Esophagus squamous epithelium (tissue), 4 donors: Measurements from ENCODE around the gene FGD2.
A peak's percentile ranks its signal among the peaks of the same experiment; 100 is the strongest.

ENCODE experiments used
- CTCF ChIP-seq, 6 experiments: fragments of 450-650 bp in 4 of 6; fragments of 200-600 bp in 2 of 6; sonication (generic) in 2 of 6; IDR thresholded peaks; one replicate each; pipeline ENCODE4 v1.5.1; 2016 to 2019; ENCODE audit warnings: antibody characterized with exemption in 6 of 6, mild to moderate bottlenecking in 4 of 6, moderate library complexity in 4 of 6
- POLR2A ChIP-seq, 4 donors: fragments of 450-650 bp; IDR thresholded peaks; one replicate each; pipeline ENCODE4 v1.6.1; 2017; ENCODE audit warnings: antibody characterized with exemption in 4 of 4, mild to moderate bottlenecking in 4 of 4, moderate library complexity in 3 of 4

GRCh38 chr6:36985808-36986703 is 19.4 kb upstream of the FGD2 start, which contains the start of gene MTCH1:
- TF ChIP-seq CTCF (IDR thresholded peaks at IDR 0.05) = no peak
- peak in 3 of 4 donors; percentile 92 to 99 (median 98) for TF ChIP-seq POLR2A (IDR thresholded peaks at IDR 0.05)
